CD14-positive monocyte (primary cell): Measurements from ENCODE around the gene RTCB. TPM values are rescaled to one million over a fixed set of nuclear protein-coding genes. Genes with fewer than 3 reads are reported as not detected.

Experiments
- DNase-seq, 3 donors: peaks; one replicate each; pipeline ENCODE4 v3.0.0-alpha.2; 2011 to 2022
- H2AFZ ChIP-seq: 2 replicates; pipeline ENCODE4 v1.6.0; 2012; ENCODE audit warnings: mild to moderate bottlenecking, low read depth, low read length, inconsistent platforms; ENCODE audit not compliant: insufficient read depth, poor library complexity, severe bottlenecking
- H3K27ac ChIP-seq, 2 donors: 1 replicate in 1 of 2; 2 replicates in 1 of 2; pipeline ENCODE4 v1.5.1; 2012 to 2013; ENCODE audit warnings: low read length in 2 of 2, control low read depth in 1 of 2, inconsistent platforms in 1 of 2, low read depth in 1 of 2, mild to moderate bottlenecking in 1 of 2
- H3K27me3 ChIP-seq, 2 donors: one replicate each; pipeline versions ENCODE4 v1.6.0 to v1.6.1; 2011 to 2013; ENCODE audit warnings: low read length in 2 of 2; ENCODE audit not compliant: control insufficient read depth in 2 of 2, insufficient read depth in 2 of 2
- H3K36me3 ChIP-seq, 2 donors: replicated peaks in 1 of 2; 1 replicate in 1 of 2; 2 replicates in 1 of 2; pipeline versions ENCODE4 v1.5.1 to v1.6.1; 2012 to 2013; ENCODE audit warnings: low read length in 2 of 2, control low read depth in 1 of 2, inconsistent platforms in 1 of 2, mild to moderate bottlenecking in 1 of 2; ENCODE audit not compliant: insufficient read depth in 2 of 2, control insufficient read depth in 1 of 2
- H3K4me1 ChIP-seq, 2 donors: 1 replicate in 1 of 2; 2 replicates in 1 of 2; pipeline versions ENCODE4 v1.5.1 to v1.6.1; 2012 to 2013; ENCODE audit warnings: low read length in 2 of 2, control low read depth in 1 of 2, inconsistent platforms in 1 of 2, mild to moderate bottlenecking in 1 of 2, moderate library complexity in 1 of 2; ENCODE audit not compliant: insufficient read depth in 2 of 2, control insufficient read depth in 1 of 2
- H3K4me2 ChIP-seq: replicated peaks from 2 replicates; pipeline ENCODE3; 2012; ENCODE audit warnings: low read length, moderate library complexity, mild to moderate bottlenecking; ENCODE audit not compliant: poor library complexity, severe bottlenecking; ENCODE audit errors: extremely low read depth
- H3K4me3 ChIP-seq, 3 experiments: fragments of 200-600 bp in 1 of 3; sonication (generic) in 1 of 3; replicated peaks in 1 of 3; 1 replicate in 2 of 3; 2 replicates in 1 of 3; pipeline ENCODE4 v1.5.1; 2011 to 2013; ENCODE audit warnings: low read length in 3 of 3, mild to moderate bottlenecking in 3 of 3, control low read depth in 2 of 3, low read depth in 2 of 3, inconsistent platforms in 1 of 3, moderate library complexity in 1 of 3
- H3K79me2 ChIP-seq: 2 replicates; pipeline ENCODE4 v1.6.0; 2012; ENCODE audit warnings: mild to moderate bottlenecking, control low read depth, inconsistent platforms, low read length, moderate library complexity; ENCODE audit not compliant: insufficient read depth
- H3K9ac ChIP-seq: 2 replicates; pipeline ENCODE4 v1.6.0; 2017; ENCODE audit warnings: low read length, mild to moderate bottlenecking; ENCODE audit not compliant: insufficient read depth, poor library complexity, severe bottlenecking
- H3K9me3 ChIP-seq, 2 donors: replicated peaks in 1 of 2; 1 replicate in 1 of 2; 2 replicates in 1 of 2; pipeline versions ENCODE4 v1.5.1 to v1.6.1; 2012 to 2013; ENCODE audit warnings: low read length in 2 of 2, control low read depth in 1 of 2; ENCODE audit not compliant: control insufficient read depth in 1 of 2, insufficient read depth in 1 of 2
- H4K20me1 ChIP-seq: 2 replicates; pipeline ENCODE4 v1.6.0; 2012; ENCODE audit warnings: mild to moderate bottlenecking, low read length, control low read depth, moderate library complexity; ENCODE audit not compliant: insufficient read depth
- H3K27ac Mint-ChIP-seq, 7 donors: one replicate each; pipeline ENCODE4 v1.8.0; 2020; ENCODE audit warnings: mild to moderate bottlenecking in 7 of 7, mixed read lengths in 7 of 7, moderate library complexity in 6 of 7, inconsistent platforms in 2 of 7
- H3K27me3 Mint-ChIP-seq, 3 donors: one replicate each; pipeline ENCODE4 v1.8.0; 2021 to 2022; ENCODE audit warnings: low read depth in 3 of 3, mild to moderate bottlenecking in 3 of 3, mixed read lengths in 3 of 3, moderate library complexity in 3 of 3, inconsistent platforms in 1 of 3
- H3K36me3 Mint-ChIP-seq, 2 donors: one replicate each; pipeline ENCODE4 v1.8.0; 2020; ENCODE audit warnings: mixed read lengths in 2 of 2, inconsistent platforms in 1 of 2, mild to moderate bottlenecking in 1 of 2
- H3K4me1 Mint-ChIP-seq: one replicate; pipeline ENCODE4 v1.8.0; 2020; ENCODE audit warnings: mild to moderate bottlenecking, mixed read lengths
- H3K4me3 Mint-ChIP-seq, 2 donors: one replicate each; pipeline ENCODE4 v1.8.0; 2020; ENCODE audit warnings: mild to moderate bottlenecking in 2 of 2, mixed read lengths in 2 of 2, moderate library complexity in 1 of 2
- H3K9me3 Mint-ChIP-seq, 7 donors: one replicate each; pipeline ENCODE4 v1.8.0; 2020 to 2022; ENCODE audit warnings: mixed read lengths in 7 of 7, mild to moderate bottlenecking in 6 of 7, moderate library complexity in 6 of 7, inconsistent platforms in 2 of 7
- CTCF ChIP-seq: fragments of 200-600 bp; IDR thresholded peaks from one replicate; pipeline ENCODE4 v1.8.0; 2022; ENCODE audit warnings: antibody characterized with exemption, mild to moderate bottlenecking
- WGBS: methylation state at CpG from one replicate; pipeline ENCODE4 v1.1.5; 2013; ENCODE audit warnings: missing lambda C conversion rate; ENCODE audit not compliant: insufficient coverage; 5-methylcytosine and 5-hydroxymethylcytosine counted together
- intact Hi-C, 2 donors: fragments of 100-400 bp; cut with micrococcal nuclease; formaldehyde crosslinking; loops; one replicate each; pipeline versions ENCODE4 v1.15.0 to v1.15.1; 2023
- polyA plus RNA-seq, 3 donors: library from polyadenylated mRNA; depleted of rRNA in 1 of 3; unstranded in 2 of 3; stranded (reverse) in 1 of 3; fragments of 300-500 nt in 2 of 3; fragments of >200 nt in 1 of 3; fragmentation: Illumina TruSeq in 2 of 3; gene quantifications; 1 replicate in 2 of 3; 2 replicates in 1 of 3; pipeline ENCODE4 v1.2.3, GENCODE V29; 2012 to 2021

The RTCB gene
- polyA plus RNA-seq, 3 donors: 41.5 to 106 (median 104) TPM

GRCh38 chr22:32340411-32340810 is 71.6 kb downstream of the RTCB start:
- Histone ChIP-seq H3K9me3 (no peaks in the 10 kb centered on the region), H3K4me2 (no peak overlapping the region), H4K20me1 (no peaks in the 10 kb centered on the region), H3K27ac (no peak overlapping the region), H3K4me3 (no peak overlapping the region), H2AFZ (no peak overlapping the region), H3K9ac (no peak overlapping the region), H3K79me2 (no peaks in the 10 kb centered on the region), H3K27me3 (peaks cover 3 to 18% of the 10 kb centered on the region in 2 donors), H3K36me3 (no peaks in the 10 kb centered on the region), H3K4me1 (no peaks in the 10 kb centered on the region)
- DNase-seq: no peak
- H3K4me3 Mint-ChIP-seq: no peak overlapping the region
- intact Hi-C loops: no loop called here
- H3K4me1 Mint-ChIP-seq: no peaks in the 10 kb centered on the region
- H3K27ac Mint-ChIP-seq: peak overlapping the region in 1 of 7 donors; percentile 23
- 84% methylated on average over 11 of the region's 11 CpGs for WGBS
- TF ChIP-seq CTCF: no peak
- no peaks in the 10 kb centered on the region for H3K9me3 Mint-ChIP-seq
- H3K27me3 Mint-ChIP-seq: peaks cover 15 to 32% (median 17%) of the 10 kb centered on the region in 3 donors
- no peaks in the 10 kb centered on the region for H3K36me3 Mint-ChIP-seq

GRCh38 chr22:32339190-32340012 is 72.6 kb downstream of the RTCB start:
- Mint-ChIP-seq H3K27ac (peak overlapping the region in 1 of 7 donors; percentile 5), H3K4me1 (no peaks in the 10 kb centered on the region), H3K27me3 (peaks cover 11 to 27% (median 15%) of the 10 kb centered on the region in 3 donors), H3K4me3 (no peak overlapping the region), H3K9me3 (no peaks in the 10 kb centered on the region), H3K36me3 (no peaks in the 10 kb centered on the region)
- intact Hi-C loops: no loop called here
- no peak overlapping the region for H2AFZ ChIP-seq
- peaks cover 3 to 11% of the 10 kb centered on the region in 2 donors for H3K27me3 ChIP-seq
- WGBS: 87% methylated on average over 17 of the region's 23 CpGs
- no peaks in the 10 kb centered on the region for H3K36me3 ChIP-seq
- H3K4me2 ChIP-seq: no peak overlapping the region
- H3K4me1 ChIP-seq: no peaks in the 10 kb centered on the region
- H3K27ac ChIP-seq: no peak overlapping the region
- no peak for TF ChIP-seq CTCF
- H3K9me3 ChIP-seq: no peaks in the 10 kb centered on the region
- H3K9ac ChIP-seq: no peak overlapping the region
- no peaks in the 10 kb centered on the region for H3K79me2 ChIP-seq
- no peak for DNase-seq
- H4K20me1 ChIP-seq: no peaks in the 10 kb centered on the region
- H3K4me3 ChIP-seq: no peak overlapping the region
